ENCODE results near the gene SLC5A2.

SLC5A2 gene

GRCh38 chr16:31458073-31458843 is 24.7 kb upstream of the SLC5A2 start:
- intact Hi-C loops (cut with DNase I) = loop anchor here (5.0 kb wide), 1 partner anchor 49 kb away; the partner anchor contains the start of gene RUSF1

GRCh38 chr16:31458844-31459686 is 23.9 kb upstream of the SLC5A2 start, which contains the start of gene ARMC5:
Gene ARMC5 (plus strand): TSS chr16:31459501. CDS start chr16:31459525, 24 bp downstream.
- peak; percentile 96 to 99 (median 98) for DNase-seq
- intact Hi-C loops (cut with DNase I) = loop anchor here (5.0 kb wide), 1 partner anchor 48 kb away; the partner anchor contains the start of gene RUSF1

More at GRCh38 chr16:31458073-31458843, 24.7 kb upstream of the SLC5A2 start:
- DNase-seq = peak in 18 of 42 donors; percentile 17 to 63 (median 42)

- peak; percentile 99 to 100 (median 100) for DNase-seq
- intact Hi-C loops (cut with DNase I) = loop anchor here (5.0 kb wide), 2 partner anchors 47 to 412 kb away; partner anchors contain the start of genes RUSF1 and ZNF267
These were observed 23.0 kb upstream of the SLC5A2 start for GRCh38 chr16:31459687-31460581.

GRCh38 chr16:31460582-31461002 is 22.3 kb upstream of the SLC5A2 start:
- peak in 3 of 42 donors; percentile 18 to 52 (median 31) for DNase-seq
- intact Hi-C loops (cut with DNase I) = loop anchor here (5.0 kb wide), 1 partner anchor 412 kb away; the partner anchor contains the start of gene ZNF267

- intact Hi-C loops (cut with DNase I) = loop anchor here (5.0 kb wide), 1 partner anchor 411 kb away; the partner anchor contains the start of gene ZNF267
These were observed 21.6 kb upstream of the SLC5A2 start for GRCh38 chr16:31461201-31461920.

GRCh38 chr16:31461921-31462804 is 20.8 kb upstream of the SLC5A2 start:
- peak in 2 of 42 donors; percentile 20 to 28 for DNase-seq

More at GRCh38 chr16:31461201-31461920, 21.6 kb upstream of the SLC5A2 start:
- DNase-seq = peak in 2 of 42 donors; percentile 3 to 19

GRCh38 chr16:31464348-31464769 is 18.6 kb upstream of the SLC5A2 start:
- DNase-seq = peak in 1 of 42 donors; percentile 23
- intact Hi-C loops (cut with DNase I) = loop anchor here (5.0 kb wide), 1 partner anchor 408 kb away; the partner anchor contains the start of gene ZNF267

More at GRCh38 chr16:31461921-31462804, 20.8 kb upstream of the SLC5A2 start:
- intact Hi-C loops (cut with DNase I) = loop anchor here (5.0 kb wide), 1 partner anchor 410 kb away; the partner anchor contains the start of gene ZNF267

- DNase-seq = peak in 1 of 42 donors; percentile 23
- intact Hi-C loops (cut with DNase I) = loop anchor here (5.0 kb wide), 1 partner anchor 407 kb away; the partner anchor contains the start of gene ZNF267
These were observed 18.1 kb upstream of the SLC5A2 start for GRCh38 chr16:31464781-31465260.

GRCh38 chr16:31465788-31466370 is 17.0 kb upstream of the SLC5A2 start:
- DNase-seq = no peak
- intact Hi-C loops (cut with DNase I) = no loop called here

- intact Hi-C loops (cut with DNase I) = no loop called here
- no peak for DNase-seq
These were observed 16.5 kb upstream of the SLC5A2 start for GRCh38 chr16:31466381-31466841.

GRCh38 chr16:31467151-31467773 is 15.7 kb upstream of the SLC5A2 start:
- DNase-seq = no peak
- intact Hi-C loops (cut with DNase I) = no loop called here

- no peak for DNase-seq
- intact Hi-C loops (cut with DNase I) = no loop called here
These were observed 15.1 kb upstream of the SLC5A2 start for GRCh38 chr16:31467858-31468257.

GRCh38 chr16:31470615-31471014 is 12.3 kb upstream of the SLC5A2 start:
- intact Hi-C loops (cut with DNase I) = no loop called here
- no peak for DNase-seq

GRCh38 chr16:31471241-31471874 is 11.6 kb upstream of the SLC5A2 start:
- intact Hi-C loops (cut with DNase I) = no loop called here
- DNase-seq = no peak

Measured in head of caudate nucleus (tissue), 42 donors.